Occipital lobe (tissue), 2 donors: ENCODE results near the gene QSOX2. TPM values are rescaled to one million over a fixed set of nuclear protein-coding genes. Genes with fewer than 3 reads are reported as not detected.
"Not testable (repeated sequence)": the region's sequence is repeated elsewhere in the genome, so short reads cannot be mapped to it uniquely, and the experiment has no call there.

Experiments
- DNase-seq: peaks from one replicate; lab custom pipeline; 2025; lab: John Stamatoyannopoulos, UW
- total RNA-seq: library from RNA; depleted of rRNA; stranded (reverse); fragments of >200 nt; gene quantifications from one replicate; pipeline ENCODE4 v1.2.3, GENCODE V29; 2014

Gene QSOX2
- total RNA-seq, 1 donor from 2014 or later, result 8.1 TPM

DNA sequence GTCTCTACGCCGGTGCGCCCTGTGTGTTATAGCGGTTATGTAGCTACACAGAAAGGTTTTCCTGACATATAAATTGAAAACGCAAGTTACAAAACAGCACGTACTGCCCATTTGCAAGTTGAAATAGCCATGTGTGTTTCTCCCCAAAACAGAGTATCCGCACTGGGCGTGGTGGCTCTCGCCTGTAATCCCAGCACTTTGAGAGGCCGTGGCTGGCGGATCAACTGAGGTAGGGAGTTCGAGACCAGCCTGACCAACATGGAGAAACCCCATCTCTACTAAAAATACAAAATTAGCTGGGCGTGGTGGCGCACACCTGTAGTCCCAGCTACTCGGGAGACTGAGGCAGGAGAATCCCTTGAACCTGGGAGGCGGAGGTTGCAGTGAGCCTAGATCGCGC lies 21.0 kb upstream of the QSOX2 start:
- DNase-seq, result not testable (repeated sequence)

DNA sequence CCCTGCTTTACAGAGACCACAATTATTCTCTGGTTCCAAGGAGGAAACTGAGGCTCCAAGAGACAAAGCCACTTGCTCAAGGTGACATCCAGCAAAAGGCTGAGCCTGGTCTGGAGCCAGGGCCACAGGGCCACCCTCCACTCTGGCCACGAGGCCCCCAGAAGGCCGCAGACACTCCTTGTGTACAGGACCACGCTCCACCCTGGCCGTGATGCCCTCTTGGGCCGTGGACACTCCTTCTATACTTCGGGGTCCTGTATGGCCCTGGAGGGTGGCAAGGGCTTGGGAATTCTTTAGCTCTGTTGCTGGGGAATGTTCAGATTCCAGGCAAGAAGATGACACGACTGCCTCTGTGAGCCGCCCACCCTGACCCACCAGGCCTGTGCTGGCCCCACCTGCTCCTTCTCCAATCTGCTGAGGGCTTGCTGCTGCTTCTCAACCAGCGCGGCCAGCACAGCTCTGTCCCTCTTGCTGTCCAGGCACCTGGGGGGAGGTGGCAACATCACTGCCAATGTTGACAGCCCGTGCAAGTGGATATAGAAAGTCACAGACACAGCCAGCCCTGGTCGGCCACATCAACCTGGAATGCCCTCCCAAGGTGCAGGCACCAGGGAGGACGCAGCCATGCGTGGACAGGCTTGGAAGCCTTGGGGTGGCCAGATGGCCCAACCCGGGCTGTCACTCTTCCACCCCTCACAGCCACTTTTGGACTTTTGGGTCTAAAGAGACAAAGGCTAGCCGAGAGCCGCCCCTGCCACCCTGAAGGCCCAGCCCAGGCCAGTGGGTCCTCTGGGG lies 20.1 kb upstream of the QSOX2 start:
- no peak for DNase-seq

DNA sequence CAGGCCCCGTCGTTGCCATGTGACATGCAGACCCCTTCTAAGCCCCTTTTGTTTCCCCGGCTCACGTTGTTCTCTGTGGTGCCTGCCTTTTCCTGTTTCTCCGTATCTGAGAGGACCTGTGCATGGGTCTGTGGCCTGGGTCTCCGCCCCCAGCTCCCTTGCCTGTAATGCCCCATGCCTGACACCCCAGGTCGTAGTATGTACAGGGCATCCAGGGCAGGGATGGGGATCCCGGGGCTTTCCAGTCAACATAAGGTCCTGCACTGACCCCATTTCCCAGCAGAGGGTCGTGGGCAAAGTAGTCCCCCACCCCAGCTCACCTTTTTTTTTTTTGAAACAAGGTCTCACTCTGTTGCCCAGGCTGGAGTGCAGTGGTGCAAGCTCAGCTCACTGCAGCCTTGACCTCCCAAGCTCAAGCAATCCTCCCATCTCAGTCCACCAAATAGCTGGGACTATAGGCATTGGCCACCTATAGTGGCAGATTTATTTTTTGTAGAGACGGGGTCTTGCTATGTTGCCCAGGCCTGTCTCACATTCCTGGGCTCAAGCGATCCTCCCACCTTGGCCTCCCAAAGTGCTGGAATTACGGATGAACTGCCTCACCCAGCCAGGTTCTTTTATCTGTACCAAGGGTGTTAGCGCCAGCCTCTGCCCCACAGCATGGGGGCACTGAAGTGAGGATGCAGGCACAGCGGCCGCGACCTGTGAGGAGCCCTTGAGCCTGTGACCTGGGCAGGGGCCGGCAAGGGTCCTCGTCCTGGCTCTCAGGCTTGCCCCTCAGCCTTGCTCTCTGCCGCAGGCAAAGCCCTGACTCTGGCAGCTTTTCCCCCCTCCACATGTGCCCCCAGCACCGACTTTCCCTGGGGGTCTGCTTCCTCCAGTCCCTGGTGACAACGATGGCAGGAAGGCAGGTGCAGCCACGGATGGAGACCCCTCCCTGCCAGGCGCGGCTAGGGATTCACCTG lies 19.1 kb upstream of the QSOX2 start:
- DNase-seq, result no peak

DNA sequence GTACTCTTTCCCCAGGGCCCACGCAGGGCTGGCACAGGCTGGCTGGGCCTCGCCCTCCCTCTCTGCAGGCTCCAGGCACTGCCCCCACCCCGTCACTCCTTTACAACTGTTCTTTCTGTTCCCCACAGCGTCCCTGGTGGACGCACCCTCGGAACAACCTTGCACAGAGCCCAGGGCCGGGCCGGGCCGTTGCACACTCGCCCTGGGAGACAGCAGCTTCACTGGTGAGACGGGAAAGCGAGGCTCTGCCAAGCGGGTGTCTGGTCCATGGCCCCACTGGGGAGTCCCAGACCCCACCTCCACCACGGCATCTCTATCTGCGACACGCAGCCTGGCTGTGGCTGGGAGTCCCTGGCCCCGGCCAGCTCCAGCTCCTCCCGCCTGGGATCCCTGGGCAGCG lies 18.4 kb upstream of the QSOX2 start:
- DNase-seq, result no peak

DNA sequence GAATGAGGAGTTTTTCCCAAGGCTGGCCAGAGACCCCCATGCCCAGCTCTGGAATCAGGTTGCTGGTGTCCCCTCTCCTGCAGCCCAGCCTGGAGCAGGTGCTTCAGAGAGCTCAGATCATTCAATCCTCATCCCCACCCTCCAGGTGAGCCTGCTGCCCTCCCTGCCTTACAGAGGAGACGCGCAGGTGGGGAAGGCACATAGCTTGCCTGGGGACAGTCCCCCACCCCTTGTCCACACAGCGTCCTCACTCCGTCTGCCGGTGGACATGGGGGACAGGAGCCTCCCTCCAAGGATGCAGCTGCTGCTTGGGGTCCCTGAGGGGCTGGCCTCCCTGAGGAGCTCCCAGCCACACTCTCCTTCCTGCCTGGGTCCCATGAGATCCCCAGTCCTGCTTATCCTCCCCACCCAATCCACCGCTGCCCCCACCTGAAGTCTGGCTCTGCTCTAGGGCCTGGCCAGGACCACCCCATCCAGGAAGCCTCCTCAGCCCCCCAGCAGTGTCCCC lies 17.1 kb upstream of the QSOX2 start:
- DNase-seq, result no peak

DNA sequence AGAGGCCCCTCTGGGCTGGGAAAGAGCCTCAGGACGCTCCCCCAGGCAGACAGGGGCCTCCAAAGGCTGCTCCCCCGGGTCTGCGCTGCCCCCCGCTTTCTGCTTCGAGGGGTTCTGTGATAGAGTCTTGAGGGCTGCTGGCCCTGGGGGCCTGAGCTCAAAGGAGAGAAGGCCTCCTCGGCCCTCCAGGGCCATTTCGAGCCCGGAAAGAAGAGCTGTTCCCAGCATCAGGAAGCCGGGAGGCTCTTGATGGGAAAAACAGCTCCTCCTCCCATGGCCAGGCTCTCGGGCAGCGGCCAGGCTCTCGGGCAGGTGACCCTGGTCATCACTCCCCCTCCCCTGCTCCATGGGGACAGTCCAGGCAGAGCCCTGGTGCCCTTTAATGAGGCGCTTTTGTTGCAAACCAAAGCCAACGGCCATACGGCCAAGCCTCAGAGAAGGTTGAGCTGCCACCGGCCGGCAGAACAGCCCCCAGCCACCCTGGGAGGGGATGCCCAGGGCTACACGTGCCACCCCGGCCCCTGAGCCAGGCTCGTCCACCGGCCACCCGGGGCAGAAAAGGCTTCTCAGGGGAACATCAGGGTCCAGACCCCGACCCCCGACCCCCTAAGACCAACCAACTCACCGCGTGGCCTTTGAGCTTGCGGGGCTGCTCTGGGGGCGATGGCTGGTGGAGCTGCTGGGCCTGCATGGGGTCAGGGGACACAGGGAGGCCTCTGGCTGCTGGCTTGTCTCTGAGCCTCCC lies 16.2 kb upstream of the QSOX2 start:
- DNase-seq, result no peak

DNA sequence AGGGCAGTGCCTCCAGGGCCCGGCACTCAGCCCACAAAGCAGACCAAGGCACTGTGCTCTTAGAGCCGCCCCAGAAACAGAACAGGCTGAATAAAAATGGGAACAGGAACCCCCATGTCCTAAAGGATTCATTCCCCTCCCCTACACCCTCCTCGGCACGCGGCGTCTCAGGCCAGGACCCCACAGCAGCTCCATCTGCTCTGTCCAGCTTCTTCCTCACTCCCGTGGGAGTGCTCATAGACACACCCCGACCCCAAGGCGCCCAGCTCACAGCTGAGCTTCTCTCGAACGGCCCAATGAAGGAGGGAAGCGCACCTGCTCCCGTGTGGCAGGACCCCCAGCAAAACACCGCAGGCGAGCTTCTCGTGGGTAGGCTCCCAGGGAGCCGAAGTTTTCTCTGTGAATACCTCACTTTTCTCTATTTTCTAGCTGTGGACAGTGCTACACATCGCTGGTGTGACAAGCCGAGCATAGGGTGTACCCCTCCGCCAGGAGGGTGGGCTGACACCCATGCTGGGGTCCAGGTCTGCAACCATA lies 15.4 kb upstream of the QSOX2 start:
- no peak for DNase-seq

DNA sequence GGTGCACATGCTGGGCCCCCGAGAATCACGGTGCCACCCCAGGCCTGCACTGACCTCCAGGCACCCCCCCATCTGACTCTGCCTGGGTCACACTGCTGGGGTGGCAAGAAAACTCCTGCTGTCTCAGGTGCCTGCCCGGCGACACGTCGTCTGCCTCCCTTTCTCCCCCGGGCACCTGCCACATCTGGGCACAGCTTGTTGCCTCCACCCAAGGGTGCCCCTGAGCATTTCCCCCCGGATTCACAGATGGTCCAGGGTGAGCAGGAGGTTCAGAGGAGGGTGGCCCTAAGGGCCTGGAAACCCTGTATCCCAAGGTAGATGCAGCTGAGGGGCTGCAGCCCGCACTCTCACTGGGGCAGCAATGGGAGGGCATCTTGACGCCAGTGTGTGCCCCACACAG lies 14.9 kb upstream of the QSOX2 start:
- DNase-seq, result no peak

DNA sequence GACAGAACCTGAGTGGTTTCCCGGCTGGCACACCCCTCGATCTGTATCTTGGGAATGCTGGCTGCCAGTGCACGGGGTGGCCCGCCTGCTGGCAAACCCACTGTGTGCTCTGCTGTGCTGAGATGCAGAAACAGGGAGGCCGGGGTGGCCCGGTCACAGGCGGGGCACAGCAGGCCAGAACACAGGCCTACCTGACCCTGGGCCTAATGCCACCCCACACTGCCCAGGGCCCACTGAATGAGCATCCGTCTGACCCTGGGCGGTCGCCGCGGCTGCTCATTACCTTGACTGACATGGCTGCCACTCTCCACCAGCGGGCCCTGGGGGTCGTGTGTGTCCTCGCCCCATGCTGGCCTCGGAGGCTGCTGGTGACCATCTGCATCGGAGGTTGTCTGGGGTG lies 14.2 kb upstream of the QSOX2 start:
- no peak for DNase-seq

DNA sequence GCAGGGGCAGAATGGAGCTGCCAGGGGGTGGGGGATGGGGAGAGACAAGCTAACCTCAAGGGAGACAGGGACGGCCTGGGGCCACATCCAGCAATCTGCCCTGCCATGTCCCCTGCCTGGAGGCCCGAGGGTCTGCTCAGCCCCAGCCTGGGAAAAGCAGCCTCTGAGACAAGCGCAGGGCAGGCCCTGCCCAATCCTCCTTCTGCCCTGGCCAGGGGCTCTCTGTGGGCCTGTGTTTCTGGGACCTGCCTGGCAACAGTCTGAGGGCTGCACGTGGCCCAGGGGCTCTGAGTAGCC lies 13.9 kb upstream of the QSOX2 start:
- no peak for DNase-seq

DNA sequence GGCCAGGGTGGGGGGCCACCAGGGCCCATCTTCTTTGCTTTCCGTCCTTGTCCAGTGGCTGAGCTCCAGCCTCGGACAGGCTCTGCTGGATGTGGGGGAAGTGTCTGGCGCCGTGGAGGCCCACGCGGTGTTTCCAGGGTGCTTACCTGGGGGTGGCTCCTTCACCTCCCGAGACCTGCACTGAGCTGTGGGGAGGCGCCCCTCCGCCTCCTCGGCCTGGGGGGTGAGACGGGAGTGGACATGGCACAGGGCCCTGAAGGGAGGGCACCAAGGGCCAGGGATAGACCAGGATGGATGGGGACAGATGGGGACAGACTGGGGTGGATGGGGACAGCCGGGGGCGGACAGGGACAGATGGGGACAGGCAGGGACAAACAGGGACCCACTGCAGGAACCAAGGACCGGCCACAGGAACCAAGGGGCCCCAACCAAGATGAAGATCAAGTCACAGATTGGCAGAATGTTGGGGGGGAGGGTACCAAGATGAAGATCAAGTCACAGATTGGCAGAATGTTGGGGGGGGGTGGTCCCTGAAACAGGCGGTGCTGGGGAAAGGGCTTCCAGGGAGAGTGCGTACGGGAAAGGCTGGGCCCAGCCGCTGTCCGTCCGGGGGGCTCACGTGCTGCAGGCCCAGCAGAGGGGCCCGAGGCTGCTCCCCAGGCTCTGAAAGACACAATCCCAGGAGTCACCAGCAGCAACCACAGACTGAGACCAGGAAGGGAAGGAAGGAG lies 13.3 kb upstream of the QSOX2 start:
- no peak for DNase-seq

DNA sequence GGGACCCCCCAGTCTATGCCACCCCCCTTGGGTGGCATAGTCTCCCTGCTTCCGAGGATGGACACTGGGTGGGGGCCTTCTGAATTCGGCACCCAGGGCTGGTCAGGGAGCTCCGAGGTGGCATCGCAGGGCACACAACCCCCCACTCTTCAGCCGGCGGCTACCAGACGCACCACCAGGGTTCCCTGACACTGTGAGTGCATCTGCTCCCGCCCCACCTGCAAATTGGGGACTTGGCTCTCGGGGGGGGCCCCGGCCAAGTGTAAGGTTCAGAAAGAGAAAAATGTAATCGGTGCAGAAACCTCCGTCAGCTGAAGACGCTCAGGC lies 12.7 kb upstream of the QSOX2 start:
- DNase-seq, result no peak

DNA sequence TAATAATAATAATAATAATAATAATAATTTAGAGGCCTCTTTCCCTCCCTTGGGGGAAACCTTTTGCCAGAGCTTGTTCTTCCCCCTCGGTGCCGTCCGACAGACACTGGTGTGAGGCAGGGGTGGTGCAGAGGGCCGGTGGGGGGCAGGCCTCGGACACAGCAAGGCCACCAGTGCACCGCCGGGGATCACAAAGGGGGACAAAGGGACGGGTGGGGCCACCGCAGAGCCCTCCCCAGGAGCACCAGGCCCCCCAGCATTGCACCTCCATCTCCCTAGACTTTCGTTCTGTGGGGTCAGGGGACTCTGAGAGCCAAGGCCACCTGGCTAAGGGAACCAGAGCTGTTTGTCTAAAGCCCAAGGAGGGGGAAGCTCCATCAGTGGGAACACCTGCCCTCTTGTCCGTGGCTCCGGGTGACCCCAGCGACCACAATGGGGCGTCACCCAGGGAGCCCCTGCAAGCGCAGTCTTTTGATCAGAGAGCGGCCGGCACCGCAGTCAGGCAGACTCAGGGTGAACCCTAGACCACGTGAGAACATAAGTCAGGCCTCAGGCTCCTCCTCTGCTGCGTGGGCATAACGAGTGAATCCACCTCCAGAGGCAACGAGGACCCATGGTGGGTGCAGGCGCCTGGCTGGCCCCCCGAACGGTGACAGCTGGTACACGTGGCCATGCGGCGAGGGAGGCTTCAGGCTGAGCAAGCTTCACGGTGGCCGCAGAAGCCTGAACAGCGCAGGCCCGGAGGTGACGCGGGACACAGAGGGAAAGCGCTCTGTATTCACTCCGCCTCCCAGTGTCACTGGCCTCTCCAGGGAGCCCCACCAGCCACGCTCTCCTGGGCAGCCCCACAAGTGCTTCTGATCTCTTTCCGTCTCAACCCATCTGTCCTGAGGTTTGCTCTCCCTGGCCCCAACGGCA lies 12.0 kb upstream of the QSOX2 start:
- DNase-seq, result no peak

DNA sequence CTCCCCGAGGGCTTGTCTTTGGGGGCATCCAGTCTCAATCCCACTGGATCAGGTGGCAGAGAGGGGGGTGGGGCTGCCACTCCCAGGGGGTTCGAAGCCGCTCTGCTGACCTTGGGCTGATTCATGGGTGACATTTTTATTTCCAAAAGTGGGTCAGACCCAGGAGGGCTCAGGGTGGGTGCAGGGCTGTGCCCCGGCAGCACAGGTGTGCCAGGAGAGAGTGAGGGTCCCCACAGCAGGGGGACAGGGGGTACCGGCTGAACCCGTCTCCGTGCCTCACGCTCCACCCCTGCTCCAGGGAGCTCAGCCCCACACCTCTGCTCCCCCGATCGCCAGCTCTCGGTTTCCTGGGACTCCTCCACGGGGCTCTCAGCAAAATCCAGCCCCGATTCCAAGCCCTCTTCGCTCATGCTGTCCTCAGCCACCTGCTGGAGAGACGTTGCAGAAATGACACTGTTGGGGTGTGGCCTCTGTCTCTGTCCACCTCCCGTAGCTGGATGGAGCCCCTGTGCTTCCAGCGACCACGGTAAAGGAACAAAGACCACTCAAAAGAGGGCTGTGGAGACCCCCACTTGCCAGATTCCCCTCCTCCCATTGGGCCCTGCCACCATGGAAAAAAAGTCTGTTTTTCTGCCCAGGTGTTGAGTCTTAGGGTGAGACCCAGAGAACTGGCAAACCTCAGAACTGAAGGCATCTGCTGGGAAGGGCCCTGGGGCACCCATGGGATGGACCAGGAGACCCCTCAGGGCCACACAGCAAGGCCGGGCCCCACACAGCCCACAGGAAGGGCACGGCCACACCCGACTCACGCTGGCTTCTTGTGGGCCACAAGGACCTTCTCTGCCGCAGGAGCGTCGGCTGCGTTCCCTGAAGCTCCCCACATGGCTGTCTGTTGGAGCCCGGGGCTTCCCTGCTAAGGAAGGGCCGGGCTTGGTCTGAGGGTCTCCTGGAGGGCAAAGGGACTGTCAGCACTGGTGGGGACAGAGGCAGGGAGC lies 10.6 kb upstream of the QSOX2 start:
- no peak for DNase-seq

DNA sequence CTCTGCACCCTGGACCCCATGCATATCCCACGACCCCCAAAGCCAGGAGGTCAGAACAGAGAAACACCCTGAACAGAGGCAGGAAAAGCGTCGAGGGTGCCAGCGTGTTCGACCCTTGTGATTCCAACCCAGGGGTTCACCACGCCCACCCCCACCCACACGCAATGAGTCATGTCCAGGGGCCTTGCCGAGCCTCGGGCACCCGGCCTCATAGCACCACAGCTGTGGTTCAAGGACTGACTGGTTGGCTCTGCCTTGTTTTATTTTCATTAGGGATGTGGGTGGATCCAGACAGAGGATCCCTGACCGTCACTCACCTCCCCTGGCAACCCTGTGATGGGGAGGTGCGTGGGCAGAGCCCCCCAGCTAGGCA lies 9.5 kb upstream of the QSOX2 start:
- DNase-seq, result no peak

DNA sequence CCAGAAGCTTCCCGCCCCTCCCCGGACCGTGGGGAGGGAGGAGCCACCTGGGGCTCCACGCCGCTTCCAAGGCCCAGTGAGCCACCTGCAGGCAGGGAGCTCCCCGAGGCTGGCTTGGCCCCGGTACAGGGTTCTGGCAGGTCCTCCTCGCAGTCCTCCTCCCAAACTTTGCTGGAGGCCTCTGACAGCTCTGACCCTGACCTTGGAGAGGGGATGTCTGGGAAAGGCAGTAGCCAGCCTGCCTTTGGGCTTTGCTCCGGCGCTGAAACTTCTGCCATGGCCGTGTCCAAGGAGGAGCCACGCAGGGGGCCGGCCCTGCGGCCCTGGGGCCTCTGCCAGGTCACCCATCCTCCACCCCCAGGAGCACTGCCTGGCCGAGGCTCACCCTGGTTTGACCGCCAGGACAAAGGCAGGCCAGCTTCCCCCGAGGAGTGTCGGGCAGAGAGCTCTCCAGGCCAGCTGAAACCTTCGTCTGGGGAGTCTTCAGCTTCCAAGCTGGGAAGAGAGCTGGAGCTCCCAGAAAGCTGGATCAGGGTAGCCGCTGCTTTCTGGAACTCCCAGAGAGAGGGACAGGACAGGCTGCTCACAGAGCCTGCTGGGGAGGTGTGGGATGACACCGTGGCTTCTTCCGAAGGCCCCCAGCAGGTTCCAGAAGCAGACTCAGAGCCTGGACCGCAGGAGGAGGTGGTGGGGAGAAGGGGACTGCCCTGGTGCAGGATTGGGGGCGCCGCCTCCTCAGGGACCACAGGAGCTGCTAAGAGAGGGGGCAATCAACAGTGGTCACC lies 9.0 kb upstream of the QSOX2 start:
- DNase-seq, result no peak

DNA sequence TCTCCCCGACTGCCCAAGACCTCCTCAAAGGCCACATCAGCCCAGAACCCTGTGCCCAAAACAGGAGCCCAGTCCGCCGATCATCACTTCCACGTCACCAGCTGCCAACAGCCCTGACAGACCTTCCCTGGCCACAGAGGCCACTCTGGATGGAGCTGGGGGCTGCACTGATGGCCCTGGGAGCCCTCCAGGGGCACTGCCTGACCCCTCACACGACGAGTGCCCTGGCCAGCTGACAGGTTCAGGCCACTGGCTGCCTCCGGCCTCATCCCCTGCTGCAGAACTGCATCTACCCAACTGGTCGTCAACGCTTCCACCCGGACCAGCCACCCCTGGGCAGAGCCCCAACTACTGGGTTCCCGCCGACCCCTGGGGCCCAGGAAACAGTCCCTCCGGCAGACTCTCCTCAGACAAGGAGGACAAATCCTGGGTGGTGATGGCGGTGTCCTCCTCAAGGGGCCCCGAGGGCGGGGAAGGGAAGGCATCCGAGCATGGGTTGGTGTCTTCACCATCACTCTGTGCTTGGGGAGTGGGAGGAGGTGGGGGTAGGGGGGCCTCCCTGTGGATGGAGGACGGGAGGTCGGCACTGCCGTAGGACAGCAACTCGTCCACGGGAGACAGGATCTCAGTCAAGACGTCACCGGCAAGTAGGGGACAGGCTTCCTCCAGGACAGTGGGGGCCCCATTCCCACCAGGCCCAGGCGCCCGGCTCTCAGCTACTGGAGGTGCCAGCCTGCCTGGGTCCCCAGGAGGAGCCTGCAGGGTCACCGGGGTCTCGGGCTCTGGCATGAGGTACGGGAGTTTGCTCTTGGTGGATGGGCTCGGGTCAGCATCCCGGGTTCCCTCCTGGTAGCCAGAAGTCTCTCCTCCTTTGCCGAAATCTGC lies 7.9 kb upstream of the QSOX2 start:
- no peak for DNase-seq
